ENCODE measurements around the gene GALNTL6.

DNA sequence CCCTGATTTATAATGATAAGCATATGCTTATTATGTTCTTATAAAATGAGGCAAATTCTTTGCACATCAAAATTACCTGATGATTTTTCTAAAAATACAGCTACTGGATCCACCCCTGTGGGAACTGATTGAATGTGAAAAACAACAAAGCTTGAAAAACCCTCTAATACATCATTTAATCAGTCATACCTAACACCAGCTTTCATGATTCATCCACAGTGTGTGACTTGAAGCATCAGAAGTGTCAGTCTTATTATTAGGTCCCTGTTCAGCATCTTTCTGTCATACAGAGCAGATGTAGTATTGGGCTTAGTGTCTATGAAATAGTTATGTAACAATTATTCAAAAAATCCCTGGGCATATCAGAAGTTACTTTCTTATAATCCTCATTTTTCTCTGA is 684.1 kb downstream of the GALNTL6 start:
- TF ChIP-seq, protein P1, sequence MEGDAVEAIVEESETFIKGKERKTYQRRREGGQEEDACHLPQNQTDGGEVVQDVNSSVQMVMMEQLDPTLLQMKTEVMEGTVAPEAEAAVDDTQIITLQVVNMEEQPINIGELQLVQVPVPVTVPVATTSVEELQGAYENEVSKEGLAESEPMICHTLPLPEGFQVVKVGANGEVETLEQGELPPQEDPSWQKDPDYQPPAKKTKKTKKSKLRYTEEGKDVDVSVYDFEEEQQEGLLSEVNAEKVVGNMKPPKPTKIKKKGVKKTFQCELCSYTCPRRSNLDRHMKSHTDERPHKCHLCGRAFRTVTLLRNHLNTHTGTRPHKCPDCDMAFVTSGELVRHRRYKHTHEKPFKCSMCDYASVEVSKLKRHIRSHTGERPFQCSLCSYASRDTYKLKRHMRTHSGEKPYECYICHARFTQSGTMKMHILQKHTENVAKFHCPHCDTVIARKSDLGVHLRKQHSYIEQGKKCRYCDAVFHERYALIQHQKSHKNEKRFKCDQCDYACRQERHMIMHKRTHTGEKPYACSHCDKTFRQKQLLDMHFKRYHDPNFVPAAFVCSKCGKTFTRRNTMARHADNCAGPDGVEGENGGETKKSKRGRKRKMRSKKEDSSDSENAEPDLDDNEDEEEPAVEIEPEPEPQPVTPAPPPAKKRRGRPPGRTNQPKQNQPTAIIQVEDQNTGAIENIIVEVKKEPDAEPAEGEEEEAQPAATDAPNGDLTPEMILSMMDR (IDR thresholded peaks at IDR 0.05), result no peak
- TF ChIP-seq POLR2A (IDR thresholded peaks at IDR 0.05), result no peak
- no peak for TF ChIP-seq POLR2AphosphoS5 (IDR thresholded peaks at IDR 0.05)
